ENCODE measurements around the gene MRPL55.

MRPL55 gene

DNA sequence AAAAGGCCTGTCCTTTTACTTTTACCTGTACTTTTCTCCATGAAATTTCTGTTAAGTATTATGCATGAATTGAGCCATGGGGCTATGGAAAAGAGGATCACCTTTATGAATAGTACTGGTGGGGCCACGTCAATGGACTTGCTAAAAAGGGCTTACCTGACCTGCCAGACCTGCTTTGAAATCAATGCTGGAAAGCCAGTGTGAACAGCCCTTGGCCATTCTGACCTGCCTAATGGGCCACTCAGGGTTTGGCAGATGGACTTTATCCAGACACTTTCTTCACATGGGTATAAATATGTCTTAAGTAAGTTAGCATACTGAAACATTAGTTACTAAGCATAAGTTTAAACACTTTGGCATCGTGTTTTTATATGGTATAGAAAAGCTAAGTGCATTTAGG lies 22.7 kb upstream of the MRPL55 start:
- TF ChIP-seq, protein P1, sequence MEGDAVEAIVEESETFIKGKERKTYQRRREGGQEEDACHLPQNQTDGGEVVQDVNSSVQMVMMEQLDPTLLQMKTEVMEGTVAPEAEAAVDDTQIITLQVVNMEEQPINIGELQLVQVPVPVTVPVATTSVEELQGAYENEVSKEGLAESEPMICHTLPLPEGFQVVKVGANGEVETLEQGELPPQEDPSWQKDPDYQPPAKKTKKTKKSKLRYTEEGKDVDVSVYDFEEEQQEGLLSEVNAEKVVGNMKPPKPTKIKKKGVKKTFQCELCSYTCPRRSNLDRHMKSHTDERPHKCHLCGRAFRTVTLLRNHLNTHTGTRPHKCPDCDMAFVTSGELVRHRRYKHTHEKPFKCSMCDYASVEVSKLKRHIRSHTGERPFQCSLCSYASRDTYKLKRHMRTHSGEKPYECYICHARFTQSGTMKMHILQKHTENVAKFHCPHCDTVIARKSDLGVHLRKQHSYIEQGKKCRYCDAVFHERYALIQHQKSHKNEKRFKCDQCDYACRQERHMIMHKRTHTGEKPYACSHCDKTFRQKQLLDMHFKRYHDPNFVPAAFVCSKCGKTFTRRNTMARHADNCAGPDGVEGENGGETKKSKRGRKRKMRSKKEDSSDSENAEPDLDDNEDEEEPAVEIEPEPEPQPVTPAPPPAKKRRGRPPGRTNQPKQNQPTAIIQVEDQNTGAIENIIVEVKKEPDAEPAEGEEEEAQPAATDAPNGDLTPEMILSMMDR (conservative IDR thresholded peaks at IDR 0.05; ENCODE audit: low read depth): no peak
- CTCF ChIA-PET: interaction anchor here (0.6 to 1.5 kb wide), 3 partner anchors 35 to 597 kb away, joined by 3 to 7 read pairs (median 4); no protein-coding TSS in a partner anchor
- POLR2A ChIA-PET (ENCODE audit: low non-redundant PET): interaction anchor here (0.7 to 1.2 kb wide), 2 partner anchors 17 to 34 kb away, joined by 3 read pairs; no protein-coding TSS in a partner anchor
- DNase-seq (ENCODE audit: low spot score): no peak
- no peak overlapping the region for H3K27ac ChIP-seq

DNA sequence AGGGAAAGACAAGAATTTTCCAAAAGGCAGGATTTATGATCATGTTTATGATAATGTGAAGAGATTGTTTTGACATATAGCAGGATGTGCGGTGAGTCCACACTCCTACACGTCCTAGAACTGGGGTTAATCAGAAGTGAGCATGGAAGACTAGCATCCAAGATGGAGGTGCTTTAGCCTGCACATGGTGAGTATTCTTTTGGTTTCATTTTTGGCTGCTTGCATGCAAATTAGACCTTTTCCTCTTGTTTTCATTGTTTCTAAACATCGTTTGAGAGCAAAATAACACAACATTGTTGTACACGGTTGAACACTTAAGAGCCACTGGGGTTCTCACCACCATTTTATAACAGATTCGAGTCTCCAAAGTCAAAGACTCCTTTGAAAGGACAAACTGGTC lies 16.1 kb upstream of the MRPL55 start:
- ChIA-PET CTCF (no interaction called here), POLR2A (ENCODE audit: low non-redundant PET) (no interaction called here)
- DNase-seq (ENCODE audit: low spot score): no peak
- H3K27ac ChIP-seq: no peak overlapping the region
- TF ChIP-seq, protein P1 (conservative IDR thresholded peaks at IDR 0.05; ENCODE audit: low read depth): no peak

DNA sequence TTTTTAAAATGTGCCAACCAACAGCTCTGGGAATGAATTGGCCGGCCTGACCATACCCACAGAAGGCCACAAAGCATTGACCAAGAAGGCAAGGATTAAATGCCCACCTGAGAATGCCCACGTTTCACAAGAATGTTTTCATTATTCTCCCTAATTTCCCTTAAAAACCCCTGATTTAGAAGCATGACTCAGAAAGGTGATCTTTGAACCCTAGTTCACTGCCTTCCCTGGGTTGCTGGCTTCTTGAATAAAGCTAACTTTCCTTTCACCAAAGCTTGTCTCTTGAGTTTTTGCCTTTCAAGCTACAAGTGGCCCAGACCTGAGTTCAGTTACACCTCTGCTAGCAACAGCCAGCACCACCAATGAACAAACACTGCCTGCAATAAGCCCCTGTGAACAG lies 14.4 kb upstream of the MRPL55 start:
- CTCF ChIA-PET: no interaction called here
- H3K27ac ChIP-seq: no peak overlapping the region
- POLR2A ChIA-PET (ENCODE audit: low non-redundant PET): no interaction called here
- DNase-seq (ENCODE audit: low spot score): no peak
- TF ChIP-seq, protein P1 (conservative IDR thresholded peaks at IDR 0.05; ENCODE audit: low read depth): no peak

DNA sequence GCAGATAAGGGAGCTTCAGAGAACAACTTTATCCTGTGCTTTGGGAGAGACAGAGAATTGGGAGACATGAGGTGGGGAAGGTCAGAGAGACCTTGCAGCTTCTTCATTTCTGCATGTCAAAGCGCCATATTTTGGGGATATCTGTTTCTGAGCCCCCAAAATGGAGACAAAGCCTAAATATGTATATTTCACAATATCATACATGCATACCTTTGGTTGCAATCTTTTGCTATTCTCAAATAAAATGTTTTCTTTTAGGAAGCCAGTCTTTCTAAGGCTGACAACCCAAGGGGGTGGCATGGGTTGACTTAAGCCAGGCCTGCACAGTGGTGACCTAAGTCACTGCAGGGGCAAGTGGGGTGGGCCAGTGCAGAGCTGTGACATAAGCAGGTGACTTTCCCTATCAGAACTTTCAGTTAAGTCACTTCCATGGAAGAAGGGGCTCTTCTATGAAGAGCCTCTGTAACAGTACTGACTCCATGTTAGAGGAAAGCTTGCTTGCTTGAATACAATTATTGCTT lies 13.9 kb upstream of the MRPL55 start:
- no peak for DNase-seq (ENCODE audit: low spot score)
- TF ChIP-seq, protein P1 (conservative IDR thresholded peaks at IDR 0.05; ENCODE audit: low read depth): no peak
- ChIA-PET POLR2A (ENCODE audit: low non-redundant PET) (interaction anchor here (0.6 kb wide), 1 partner anchor 13 kb away, joined by 3 read pairs; no protein-coding TSS in a partner anchor), CTCF (interaction anchor here (0.6 kb wide), 1 partner anchor 529 kb away, joined by 3 read pairs; no protein-coding TSS in a partner anchor)
- no peak overlapping the region for H3K27ac ChIP-seq

DNA sequence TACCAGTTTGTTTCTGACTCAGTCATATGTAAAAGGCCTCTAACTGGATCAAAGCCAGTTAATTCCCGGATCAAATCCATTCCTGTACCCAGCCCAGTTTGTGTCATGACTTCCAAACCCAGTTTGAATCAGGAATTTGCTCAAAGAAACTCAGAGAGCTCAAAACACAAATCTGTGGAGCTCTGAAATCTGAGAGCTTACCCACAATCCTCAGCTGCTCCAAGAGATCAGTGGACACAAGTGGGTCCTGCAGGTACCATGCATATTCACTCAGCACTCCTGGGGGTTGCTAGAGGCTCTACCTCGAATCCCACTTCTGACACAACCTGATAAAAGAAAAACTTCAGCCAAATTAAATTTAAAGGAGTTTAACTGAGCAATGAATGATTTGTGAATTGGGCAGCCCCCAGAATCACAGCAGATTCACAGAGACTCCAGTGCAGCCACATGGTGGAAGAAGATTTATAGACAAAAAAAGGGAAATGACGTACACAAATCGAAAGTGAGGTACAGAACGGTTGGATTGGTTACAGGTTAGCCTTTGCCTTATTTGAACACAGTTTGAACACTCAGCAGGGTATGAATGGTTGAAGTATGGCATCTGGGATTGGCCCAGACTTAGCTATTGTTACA lies 11.9 kb upstream of the MRPL55 start:
- POLR2A ChIA-PET (ENCODE audit: low non-redundant PET): interaction anchor here (0.6 kb wide), 1 partner anchor 9 kb away, joined by 6 read pairs; no protein-coding TSS in a partner anchor
- CTCF ChIA-PET: interaction anchor here (0.7 to 1.6 kb wide), 2 partner anchors 10 to 146 kb away, joined by 3 read pairs; no protein-coding TSS in a partner anchor
- TF ChIP-seq, protein P1 (conservative IDR thresholded peaks at IDR 0.05; ENCODE audit: low read depth): no peak
- H3K27ac ChIP-seq: peak overlapping the region; percentile 26; the same call in 1 of the 2 replicates
- no peak for DNase-seq (ENCODE audit: low spot score)

DNA sequence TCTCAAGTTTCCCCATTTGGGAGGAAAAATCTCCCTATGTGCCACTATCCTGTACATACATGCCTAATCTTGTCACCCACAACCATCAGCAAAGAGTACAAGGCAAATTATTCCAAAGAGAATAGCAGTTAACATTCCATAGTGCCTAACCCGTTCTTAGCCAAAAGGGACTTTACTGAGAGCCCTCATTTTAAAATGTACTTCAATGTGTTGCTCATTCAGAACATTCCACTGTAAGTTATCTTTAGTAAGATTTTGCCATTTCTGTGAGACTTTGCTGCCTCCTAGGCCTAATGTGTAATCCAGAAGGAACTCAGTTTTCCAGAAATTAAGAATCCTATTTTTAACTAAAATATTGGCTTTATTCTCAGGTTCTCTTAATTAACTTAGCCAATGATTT lies 11.3 kb upstream of the MRPL55 start:
- CTCF ChIA-PET: no interaction called here
- H3K27ac ChIP-seq: no peak overlapping the region; the same call in 1 of the 2 replicates
- TF ChIP-seq, protein P1 (conservative IDR thresholded peaks at IDR 0.05; ENCODE audit: low read depth): no peak
- POLR2A ChIA-PET (ENCODE audit: low non-redundant PET): no interaction called here
- DNase-seq (ENCODE audit: low spot score): no peak
